GM18909 (cell line): Measurements from ENCODE around the gene GCN1.

Source experiments
- ATAC-seq: cut with Tn5 transposase; IDR thresholded peaks from one replicate; pipeline ENCODE4 v1.9.1; 2021; ENCODE audit warnings: mild to moderate bottlenecking; ENCODE audit not compliant: unreplicated experiment, poor library complexity

Gene GCN1

GRCh38 chr12:120190386-120190785 is 4.1 kb downstream of the GCN1 start:
- ATAC-seq = no peak

GRCh38 chr12:120186654-120187053 is 7.9 kb downstream of the GCN1 start:
- ATAC-seq = no peak

- no peak for ATAC-seq
These were observed 11.3 kb downstream of the GCN1 start for GRCh38 chr12:120183211-120183631.

GRCh38 chr12:120181991-120182631 is 12.4 kb downstream of the GCN1 start:
- ATAC-seq = no peak

- no peak for ATAC-seq
These were observed 13.5 kb downstream of the GCN1 start for GRCh38 chr12:120180975-120181374.

- ATAC-seq = no peak
These were observed 19.0 kb downstream of the GCN1 start for GRCh38 chr12:120175537-120175936.

- ATAC-seq = no peak
These were observed 19.5 kb downstream of the GCN1 start for GRCh38 chr12:120175062-120175461.

DNA sequence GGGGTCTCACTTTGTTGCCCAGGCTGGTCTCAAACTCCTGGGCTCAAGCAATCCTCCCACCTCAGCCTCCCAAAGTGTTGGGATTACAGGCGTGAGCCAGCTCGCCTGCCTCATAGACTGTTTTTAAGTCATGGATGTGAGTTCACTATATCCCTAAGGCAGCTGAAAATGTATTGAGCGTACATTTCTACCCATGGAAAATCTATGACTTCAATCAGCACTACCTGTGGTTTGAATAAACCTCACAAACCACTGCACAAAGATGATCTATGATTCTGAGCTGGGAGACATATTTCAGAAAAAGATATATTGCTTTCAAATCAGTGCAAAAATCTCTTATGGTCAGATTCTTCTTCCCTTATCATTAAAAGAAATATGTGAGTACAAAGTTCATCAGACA is 22.5 kb downstream of the GCN1 start:
- ATAC-seq = no peak

GRCh38 chr12:120170631-120171030 is 23.9 kb downstream of the GCN1 start:
- no peak for ATAC-seq

- ATAC-seq = no peak
These were observed 24.6 kb downstream of the GCN1 start for GRCh38 chr12:120169946-120170345.

DNA sequence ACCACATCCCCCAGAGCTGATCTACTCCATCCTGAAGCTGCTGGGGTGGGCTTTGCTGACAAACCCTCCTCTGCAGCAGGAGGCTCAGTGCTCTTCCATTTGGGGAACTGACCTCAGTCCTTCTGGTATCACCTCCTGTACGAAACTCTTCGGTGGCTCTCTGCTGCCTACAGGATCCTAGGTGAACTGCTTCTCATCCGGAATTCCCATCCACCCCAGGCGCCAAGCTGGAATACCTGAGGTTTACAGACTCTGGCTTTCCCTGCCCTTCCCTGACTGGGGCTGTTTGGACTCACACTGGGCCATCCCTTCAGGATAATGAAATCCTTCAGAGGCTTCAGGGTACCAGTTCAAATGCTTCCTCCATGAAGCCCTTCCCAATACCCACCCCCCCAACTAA is 26.2 kb downstream of the GCN1 start:
- ATAC-seq = no peak

DNA sequence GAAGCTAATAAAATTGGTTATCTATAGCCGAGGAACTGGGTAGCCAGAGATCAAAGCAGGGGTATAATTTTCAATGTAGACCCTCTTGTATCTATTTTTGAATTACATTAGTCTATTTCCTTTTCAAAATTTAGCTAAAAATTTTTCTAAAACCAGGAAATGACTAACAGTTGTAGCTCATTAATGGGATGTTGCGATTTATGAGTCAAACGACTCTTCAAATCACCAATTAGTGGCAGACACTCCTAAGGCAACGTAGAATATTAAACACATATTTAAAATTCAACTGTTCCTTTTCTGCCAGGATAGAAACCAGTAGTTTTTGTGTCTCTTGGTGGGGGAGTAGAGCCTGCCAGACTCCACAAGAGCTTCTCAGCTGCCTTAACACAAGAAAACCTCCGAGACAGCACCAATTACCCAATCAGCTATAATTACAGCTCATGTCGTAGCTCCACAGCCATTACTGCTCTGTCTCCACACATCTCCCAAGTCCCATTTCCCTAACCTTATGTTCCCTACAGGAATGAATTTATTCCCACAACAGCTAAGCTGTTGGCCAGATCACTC is 26.9 kb downstream of the GCN1 start:
- ATAC-seq = no peak

DNA sequence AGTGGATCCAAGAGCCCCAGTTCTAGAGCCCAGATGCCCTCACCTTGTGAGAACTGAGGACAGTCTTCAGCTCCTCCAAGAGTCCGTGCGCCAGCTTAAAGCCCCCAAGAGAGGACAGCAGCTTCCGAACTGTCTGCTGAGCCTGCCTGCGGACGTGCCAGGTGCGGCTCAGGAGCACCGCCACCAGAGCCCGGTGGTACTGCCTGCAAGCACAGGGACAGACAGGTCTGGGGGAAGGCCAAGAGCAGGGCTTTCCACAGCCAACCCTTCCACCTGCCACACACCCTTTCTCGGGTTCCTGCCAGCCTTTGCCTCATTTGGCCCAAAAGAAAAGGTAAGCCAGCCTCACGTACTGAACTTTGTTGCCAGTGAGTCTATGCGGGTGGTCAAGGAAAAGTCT is 30.2 kb downstream of the GCN1 start:
- no peak for ATAC-seq

DNA sequence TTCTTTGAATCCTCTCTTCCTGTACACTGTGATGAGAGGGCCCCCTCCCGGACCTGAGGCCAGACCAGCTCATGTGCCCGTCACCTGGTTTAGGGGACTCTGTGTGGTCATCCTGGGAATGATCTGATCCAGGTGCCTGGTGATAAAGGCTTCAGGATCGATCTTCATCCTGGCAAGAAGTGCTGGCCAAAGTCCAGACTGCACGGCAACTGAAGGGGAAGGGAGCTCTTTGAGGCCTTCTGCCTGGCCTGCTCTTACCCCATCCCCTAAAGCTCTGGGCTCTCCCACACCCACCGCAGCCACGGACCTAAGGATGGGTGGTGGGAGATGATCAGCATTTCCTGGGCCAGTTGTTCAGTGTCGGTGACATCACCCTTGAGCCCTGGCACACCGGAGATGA is 31.8 kb downstream of the GCN1 start:
- no peak for ATAC-seq

DNA sequence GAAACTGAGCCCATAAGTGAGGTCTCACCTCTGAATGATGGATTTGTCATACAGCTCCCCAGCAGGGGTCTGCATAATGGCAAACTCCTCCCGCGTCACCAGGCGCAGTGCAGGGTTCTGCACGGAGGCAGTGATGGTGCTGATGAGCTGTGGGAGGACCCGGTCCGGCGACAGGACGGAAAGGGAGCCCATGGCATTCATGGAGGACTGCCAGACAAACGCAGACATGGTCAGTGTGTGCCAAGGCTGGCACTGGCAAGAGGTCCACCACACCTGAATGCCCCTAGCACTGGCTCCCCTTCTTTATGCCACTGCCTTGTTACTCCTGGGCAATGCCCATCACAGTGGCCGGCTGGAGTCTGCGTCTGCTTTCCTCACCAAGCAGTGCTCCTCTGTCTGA is 32.7 kb downstream of the GCN1 start:
- ATAC-seq = no peak

DNA sequence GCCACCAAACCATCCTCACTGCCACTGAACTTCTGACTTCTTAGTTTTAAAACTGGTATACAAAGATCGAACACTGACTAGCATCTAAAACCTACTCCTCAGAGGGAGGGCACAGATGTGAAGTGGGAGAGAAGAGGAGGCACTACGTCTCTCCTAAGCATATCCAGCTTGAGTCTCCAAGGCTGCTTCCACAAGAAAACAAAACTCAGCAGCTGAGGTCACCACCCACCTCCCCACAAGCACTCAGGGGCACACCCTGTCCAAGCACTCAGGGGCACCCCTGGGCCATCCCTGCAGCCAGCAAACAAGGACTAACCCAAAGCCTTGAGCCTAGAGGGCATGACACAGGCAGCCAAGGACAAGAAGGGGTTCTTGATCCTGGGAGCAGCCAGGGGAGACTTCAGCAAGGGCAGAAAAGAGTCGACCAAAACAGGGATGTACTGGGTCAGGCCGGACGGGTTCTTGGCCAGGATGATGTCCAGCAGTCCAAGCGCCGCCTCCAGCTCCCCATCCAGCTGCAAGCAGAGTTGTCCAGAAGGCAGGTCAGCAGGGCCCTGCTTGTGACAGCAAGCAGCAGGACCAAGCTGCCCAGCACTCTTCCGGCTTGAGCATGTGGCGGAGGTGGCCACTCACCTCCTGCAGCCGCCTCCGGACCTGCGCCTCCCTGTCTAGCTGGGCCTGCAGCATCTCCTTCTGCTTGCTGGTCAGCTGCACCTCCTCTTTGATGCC is 34.8 kb downstream of the GCN1 start:
- ATAC-seq = no peak

DNA sequence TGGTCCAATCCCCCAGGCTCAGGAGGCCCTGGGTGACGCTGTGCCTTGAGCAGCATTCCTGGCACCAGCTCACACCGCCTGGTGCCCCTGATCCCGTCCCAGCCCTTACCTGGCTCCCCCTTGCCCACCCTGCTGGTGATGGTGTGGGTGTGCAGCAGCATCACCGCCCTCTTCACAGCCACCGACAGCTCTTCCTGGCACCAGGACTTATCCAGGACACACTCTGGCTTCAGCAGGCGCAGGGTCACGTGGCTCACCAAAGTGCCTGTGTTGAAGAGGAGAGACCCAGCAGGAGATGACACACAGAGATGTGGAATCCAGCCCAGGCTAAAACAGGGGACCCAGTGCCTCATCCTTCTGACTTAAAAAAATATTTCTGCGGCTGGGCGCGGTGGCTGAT is 36.2 kb downstream of the GCN1 start:
- ATAC-seq = no peak

DNA sequence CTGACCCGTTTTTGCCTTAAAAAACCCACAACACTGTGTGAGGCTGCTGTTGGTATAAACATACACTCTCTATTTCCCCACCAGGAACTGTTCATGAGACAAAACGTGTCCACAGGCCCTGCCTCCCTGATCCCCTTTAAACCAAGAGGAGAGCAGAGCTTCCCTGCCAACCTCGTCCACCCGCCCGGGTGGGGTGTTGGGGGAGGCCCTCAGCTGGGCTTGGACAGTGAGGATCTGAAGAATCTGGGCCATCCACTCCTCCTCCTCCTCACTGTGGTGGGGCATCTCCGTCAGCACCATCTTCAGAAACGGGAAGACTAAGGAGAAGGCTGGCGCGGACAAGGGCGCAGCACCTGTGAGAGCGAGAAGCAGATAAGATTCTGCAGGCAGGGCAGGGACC is 36.8 kb downstream of the GCN1 start:
- no peak for ATAC-seq

GRCh38 chr12:120156315-120157259 is 37.9 kb downstream of the GCN1 start:
- ATAC-seq = no peak

GRCh38 chr12:120155072-120155471 is 39.4 kb downstream of the GCN1 start:
- ATAC-seq = no peak
